C4-2B (cell line): ENCODE results near the gene RPL13.

Source experiments
- ZFX ChIP-seq: fragments of 450-650 bp; IDR thresholded peaks from 2 replicates; pipeline ENCODE4 v1.6.1; 2017
- TF ChIP-seq, protein P1 (sequence below): fragments of 450-650 bp; conservative IDR thresholded peaks from 2 replicates; pipeline ENCODE4 v1.5.1; 2017; ENCODE audit warnings: mild to moderate bottlenecking

DNA sequence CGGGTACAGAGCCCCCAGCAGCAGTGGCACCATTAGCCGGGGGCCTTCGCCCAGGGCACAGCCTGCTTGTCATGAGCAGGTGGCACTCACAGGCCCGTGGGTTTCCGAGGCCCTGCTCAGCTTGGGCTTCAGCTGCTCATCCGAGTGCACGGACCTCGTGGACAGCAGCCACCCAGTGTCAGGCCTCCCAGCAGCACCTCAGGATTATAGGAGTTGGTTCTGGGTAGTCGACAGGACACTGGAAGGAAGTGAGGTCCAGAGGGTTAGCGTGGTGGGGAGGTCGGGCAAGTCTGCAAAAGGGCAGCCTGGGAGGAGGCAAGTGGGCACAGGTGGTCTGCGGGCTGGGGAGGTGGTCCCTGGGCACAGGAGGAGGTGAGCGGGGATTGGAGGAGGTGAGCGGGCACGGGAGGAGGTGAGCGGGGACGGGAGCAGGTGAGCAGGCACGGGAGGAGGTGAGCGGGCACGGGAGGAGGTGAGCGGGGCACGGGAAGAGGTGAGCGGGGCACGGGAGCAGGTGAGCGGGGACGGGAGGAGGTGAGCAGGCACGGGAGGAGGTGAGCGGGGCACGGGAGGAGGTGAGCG is 10.0 kb downstream of the RPL13 start:
- TF ChIP-seq, protein P1, sequence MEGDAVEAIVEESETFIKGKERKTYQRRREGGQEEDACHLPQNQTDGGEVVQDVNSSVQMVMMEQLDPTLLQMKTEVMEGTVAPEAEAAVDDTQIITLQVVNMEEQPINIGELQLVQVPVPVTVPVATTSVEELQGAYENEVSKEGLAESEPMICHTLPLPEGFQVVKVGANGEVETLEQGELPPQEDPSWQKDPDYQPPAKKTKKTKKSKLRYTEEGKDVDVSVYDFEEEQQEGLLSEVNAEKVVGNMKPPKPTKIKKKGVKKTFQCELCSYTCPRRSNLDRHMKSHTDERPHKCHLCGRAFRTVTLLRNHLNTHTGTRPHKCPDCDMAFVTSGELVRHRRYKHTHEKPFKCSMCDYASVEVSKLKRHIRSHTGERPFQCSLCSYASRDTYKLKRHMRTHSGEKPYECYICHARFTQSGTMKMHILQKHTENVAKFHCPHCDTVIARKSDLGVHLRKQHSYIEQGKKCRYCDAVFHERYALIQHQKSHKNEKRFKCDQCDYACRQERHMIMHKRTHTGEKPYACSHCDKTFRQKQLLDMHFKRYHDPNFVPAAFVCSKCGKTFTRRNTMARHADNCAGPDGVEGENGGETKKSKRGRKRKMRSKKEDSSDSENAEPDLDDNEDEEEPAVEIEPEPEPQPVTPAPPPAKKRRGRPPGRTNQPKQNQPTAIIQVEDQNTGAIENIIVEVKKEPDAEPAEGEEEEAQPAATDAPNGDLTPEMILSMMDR, result no peak
- no peak for TF ChIP-seq ZFX
